Liver (tissue), 3 donors: Measurements from ENCODE around the gene HPGD.
A peak's percentile ranks its signal among the peaks of the same experiment; 100 is the strongest.

Experiments used
- FOXA1 ChIP-seq: IDR thresholded peaks from 2 replicates; pipeline ENCODE4 v1.6.1; 2016; ENCODE audit warnings: antibody characterized with exemption
- GABPA ChIP-seq, 2 donors: IDR thresholded peaks in 1 of 2; conservative IDR thresholded peaks in 1 of 2; 2 replicates each; pipeline ENCODE4 v1.6.1; 2016; ENCODE audit warnings: antibody characterized with exemption in 2 of 2, mild to moderate bottlenecking in 1 of 2, moderate library complexity in 1 of 2
- NR2F2 ChIP-seq: IDR thresholded peaks from 2 replicates; pipeline ENCODE4 v1.6.1; 2016; ENCODE audit warnings: antibody characterized with exemption
- RAD21 ChIP-seq, 2 donors: IDR thresholded peaks; 2 replicates each; pipeline ENCODE4 v1.6.1; 2016; ENCODE audit warnings: antibody characterized with exemption in 2 of 2, mild to moderate bottlenecking in 2 of 2
- TF ChIP-seq, protein P1 (sequence below): IDR thresholded peaks from 2 replicates; pipeline ENCODE4 v1.6.1; 2016; ENCODE audit warnings: antibody characterized with exemption, mild to moderate bottlenecking
- TF ChIP-seq, protein P2 (sequence below): fragments of 150-350 bp; IDR thresholded peaks from 2 replicates; pipeline ENCODE4 v1.5.1; 2017; ENCODE audit warnings: improper control_type of control experiment, low read depth, low read length; ENCODE audit not compliant: missing input control
- donor health status: healthy.
- donor health status: healthy.

DNA sequence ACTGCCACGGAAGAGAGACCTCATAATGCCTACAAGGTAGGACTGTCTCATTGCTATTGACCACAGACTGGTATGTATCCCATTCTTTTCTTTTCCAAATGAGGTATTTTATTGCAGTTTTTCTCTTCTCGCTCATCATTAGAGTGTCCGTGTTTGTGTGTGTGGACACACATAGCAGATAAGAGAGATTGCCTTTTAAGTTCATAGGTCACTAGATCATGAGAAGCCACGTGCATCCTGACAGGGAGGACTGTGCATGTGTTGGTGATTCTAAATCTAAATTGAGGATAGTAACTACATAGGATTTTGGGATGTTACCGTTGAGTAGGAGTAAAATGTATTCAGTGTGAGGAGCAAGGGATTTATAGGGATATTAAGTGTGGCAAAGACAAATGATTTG, 37.3 kb downstream of the HPGD start:
- TF ChIP-seq GABPA (IDR thresholded peaks at IDR 0.05 in 1 of 2, conservative IDR thresholded peaks at IDR 0.05 in 1 of 2): peak in 1 of 2 donors; percentile 23
- TF ChIP-seq NR2F2: no peak
- TF ChIP-seq, protein P1, sequence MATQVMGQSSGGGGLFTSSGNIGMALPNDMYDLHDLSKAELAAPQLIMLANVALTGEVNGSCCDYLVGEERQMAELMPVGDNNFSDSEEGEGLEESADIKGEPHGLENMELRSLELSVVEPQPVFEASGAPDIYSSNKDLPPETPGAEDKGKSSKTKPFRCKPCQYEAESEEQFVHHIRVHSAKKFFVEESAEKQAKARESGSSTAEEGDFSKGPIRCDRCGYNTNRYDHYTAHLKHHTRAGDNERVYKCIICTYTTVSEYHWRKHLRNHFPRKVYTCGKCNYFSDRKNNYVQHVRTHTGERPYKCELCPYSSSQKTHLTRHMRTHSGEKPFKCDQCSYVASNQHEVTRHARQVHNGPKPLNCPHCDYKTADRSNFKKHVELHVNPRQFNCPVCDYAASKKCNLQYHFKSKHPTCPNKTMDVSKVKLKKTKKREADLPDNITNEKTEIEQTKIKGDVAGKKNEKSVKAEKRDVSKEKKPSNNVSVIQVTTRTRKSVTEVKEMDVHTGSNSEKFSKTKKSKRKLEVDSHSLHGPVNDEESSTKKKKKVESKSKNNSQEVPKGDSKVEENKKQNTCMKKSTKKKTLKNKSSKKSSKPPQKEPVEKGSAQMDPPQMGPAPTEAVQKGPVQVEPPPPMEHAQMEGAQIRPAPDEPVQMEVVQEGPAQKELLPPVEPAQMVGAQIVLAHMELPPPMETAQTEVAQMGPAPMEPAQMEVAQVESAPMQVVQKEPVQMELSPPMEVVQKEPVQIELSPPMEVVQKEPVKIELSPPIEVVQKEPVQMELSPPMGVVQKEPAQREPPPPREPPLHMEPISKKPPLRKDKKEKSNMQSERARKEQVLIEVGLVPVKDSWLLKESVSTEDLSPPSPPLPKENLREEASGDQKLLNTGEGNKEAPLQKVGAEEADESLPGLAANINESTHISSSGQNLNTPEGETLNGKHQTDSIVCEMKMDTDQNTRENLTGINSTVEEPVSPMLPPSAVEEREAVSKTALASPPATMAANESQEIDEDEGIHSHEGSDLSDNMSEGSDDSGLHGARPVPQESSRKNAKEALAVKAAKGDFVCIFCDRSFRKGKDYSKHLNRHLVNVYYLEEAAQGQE: no peak
- TF ChIP-seq, protein P2, sequence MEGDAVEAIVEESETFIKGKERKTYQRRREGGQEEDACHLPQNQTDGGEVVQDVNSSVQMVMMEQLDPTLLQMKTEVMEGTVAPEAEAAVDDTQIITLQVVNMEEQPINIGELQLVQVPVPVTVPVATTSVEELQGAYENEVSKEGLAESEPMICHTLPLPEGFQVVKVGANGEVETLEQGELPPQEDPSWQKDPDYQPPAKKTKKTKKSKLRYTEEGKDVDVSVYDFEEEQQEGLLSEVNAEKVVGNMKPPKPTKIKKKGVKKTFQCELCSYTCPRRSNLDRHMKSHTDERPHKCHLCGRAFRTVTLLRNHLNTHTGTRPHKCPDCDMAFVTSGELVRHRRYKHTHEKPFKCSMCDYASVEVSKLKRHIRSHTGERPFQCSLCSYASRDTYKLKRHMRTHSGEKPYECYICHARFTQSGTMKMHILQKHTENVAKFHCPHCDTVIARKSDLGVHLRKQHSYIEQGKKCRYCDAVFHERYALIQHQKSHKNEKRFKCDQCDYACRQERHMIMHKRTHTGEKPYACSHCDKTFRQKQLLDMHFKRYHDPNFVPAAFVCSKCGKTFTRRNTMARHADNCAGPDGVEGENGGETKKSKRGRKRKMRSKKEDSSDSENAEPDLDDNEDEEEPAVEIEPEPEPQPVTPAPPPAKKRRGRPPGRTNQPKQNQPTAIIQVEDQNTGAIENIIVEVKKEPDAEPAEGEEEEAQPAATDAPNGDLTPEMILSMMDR: no peak
- peak in 1 of 2 donors; percentile 15 for TF ChIP-seq RAD21 (IDR thresholded peaks at IDR 0.05)
- no peak for TF ChIP-seq FOXA1
